ENCODE measurements around the gene PKD1L1. TPM values are rescaled to one million over a fixed set of nuclear protein-coding genes. Genes with fewer than 3 reads are reported as not detected.

PKD1L1 gene
- total RNA-seq, 1 experiment from 2014 or later = 0.07 TPM

- no peak for DNase-seq (ENCODE audit: low spot score)
- peak; percentile 22; the same call in 1 of the 2 replicates for ATAC-seq
- peaks cover 12% of the 10 kb centered on the region for H3K4me1 Mint-ChIP-seq
- no peaks in the 10 kb centered on the region for H3K27me3 Mint-ChIP-seq (ENCODE audit: low read depth)
- TF ChIP-seq GABPB1 (CRISPR knock-in tag; IDR thresholded peaks at IDR 0.05) (peak; percentile 26; the same call in 1 of the 2 replicates), ZMAT4 (CRISPR knock-in tag; IDR thresholded peaks at IDR 0.05) (no peak)
- POLR2A ChIA-PET = no interaction called here
- H3K27ac Mint-ChIP-seq = 0 out of 2 replicates have a peak overlapping the region, but pooled peaks have one; percentile 53
- H3K9me3 Mint-ChIP-seq = peaks cover 5% of the 10 kb centered on the region
- peaks cover 3% of the 10 kb centered on the region for H3K36me3 Mint-ChIP-seq
- H3K4me3 Mint-ChIP-seq = no peak overlapping the region
- CTCF ChIA-PET = interaction anchor here (0.6 to 1.9 kb wide), 4 partner anchors 16 to 520 kb away, joined by 3 to 12 read pairs (median 4); no protein-coding TSS in a partner anchor
Observed at GRCh38 chr7:47785923-47786556, 162.2 kb downstream of the PKD1L1 start.

- H3K9me3 Mint-ChIP-seq = peaks cover 5% of the 10 kb centered on the region
- no peak for ATAC-seq
- H3K36me3 Mint-ChIP-seq = peaks cover 3% of the 10 kb centered on the region
- H3K4me3 Mint-ChIP-seq = no peak overlapping the region
- H3K27ac Mint-ChIP-seq = no peak overlapping the region
- TF ChIP-seq ZNF512 (CRISPR knock-in tag; IDR thresholded peaks at IDR 0.05; ENCODE audit: borderline replicate concordance) (no peak), FOXP1 (CRISPR knock-in tag; IDR thresholded peaks at IDR 0.05; ENCODE audit: borderline replicate concordance) (no peak), IRF2 (CRISPR knock-in tag; IDR thresholded peaks at IDR 0.05; ENCODE audit: borderline replicate concordance, low read depth) (no peak), GRHL2 (CRISPR knock-in tag; IDR thresholded peaks at IDR 0.05; ENCODE audit: insufficient replicate concordance, severe bottlenecking) (no peak), TP53 (CRISPR knock-in tag; IDR thresholded peaks at IDR 0.05) (no peak)
- ChIA-PET CTCF (interaction anchor here (1.6 kb wide), 1 partner anchor 517 kb away, joined by 5 read pairs; no protein-coding TSS in a partner anchor), POLR2A (no interaction called here)
- no peaks in the 10 kb centered on the region for H3K27me3 Mint-ChIP-seq (ENCODE audit: low read depth)
- peaks cover 12% of the 10 kb centered on the region for H3K4me1 Mint-ChIP-seq
- DNase-seq (ENCODE audit: low spot score) = no peak
Observed at GRCh38 chr7:47783456-47784223, 164.6 kb downstream of the PKD1L1 start.

- POLR2A ChIA-PET = no interaction called here
- no peak for ATAC-seq
- CTCF ChIA-PET = interaction anchor here (1.6 kb wide), 1 partner anchor 516 kb away, joined by 5 read pairs; no protein-coding TSS in a partner anchor
- Mint-ChIP-seq H3K4me3 (no peak overlapping the region), H3K36me3 (peaks cover 3% of the 10 kb centered on the region), H3K4me1 (peaks cover 12% of the 10 kb centered on the region), H3K27ac (no peak overlapping the region), H3K9me3 (peaks cover 10% of the 10 kb centered on the region), H3K27me3 (ENCODE audit: low read depth) (no peaks in the 10 kb centered on the region)
- TF ChIP-seq ZNF281 (CRISPR knock-in tag; IDR thresholded peaks at IDR 0.05) (no peak), ZNF671 (CRISPR knock-in tag; IDR thresholded peaks at IDR 0.05) (no peak), ZNF396 (CRISPR knock-in tag; IDR thresholded peaks at IDR 0.05; ENCODE audit: borderline replicate concordance) (no peak), ESRRA (CRISPR knock-in tag; IDR thresholded peaks at IDR 0.05; ENCODE audit: borderline replicate concordance) (no peak), ZMAT4 (CRISPR knock-in tag; IDR thresholded peaks at IDR 0.05) (no peak), E2F1 (CRISPR knock-in tag; IDR thresholded peaks at IDR 0.05) (no peak), FOXP4 (CRISPR knock-in tag; IDR thresholded peaks at IDR 0.05) (no peak), NFE2L1 (CRISPR knock-in tag; IDR thresholded peaks at IDR 0.05) (no peak), STAT6 (CRISPR knock-in tag; conservative IDR thresholded peaks at IDR 0.05; ENCODE audit: low read depth) (no peak), FOXK1 (CRISPR knock-in tag; IDR thresholded peaks at IDR 0.05) (no peak)
- DNase-seq (ENCODE audit: low spot score) = no peak
Observed at GRCh38 chr7:47782792-47783191, 165.5 kb downstream of the PKD1L1 start.
